MV-4-11 (cell line): ENCODE results near the gene STRC.
"Not testable (repeated sequence)": the region's sequence is repeated elsewhere in the genome, so short reads cannot be mapped to it uniquely, and the experiment has no call there.

ENCODE experiments used
- DNase-seq: peaks from one replicate; lab custom pipeline; 2025; lab: John Stamatoyannopoulos, UW

Gene STRC

GRCh38 chr15:43563793-43564192 is 54.8 kb downstream of the STRC start:
- DNase-seq = not testable (repeated sequence)

- not testable (repeated sequence) for DNase-seq
Observed at GRCh38 chr15:43562753-43563152, 55.8 kb downstream of the STRC start.

- DNase-seq = no peak
Observed at GRCh38 chr15:43552986-43553385, 65.6 kb downstream of the STRC start.

- no peak for DNase-seq
Observed at GRCh38 chr15:43552256-43552655, 66.3 kb downstream of the STRC start.

- DNase-seq = no peak
Observed at GRCh38 chr15:43550527-43551363, 67.9 kb downstream of the STRC start.
